ENCODE data around the gene PTK6. TPM values are rescaled to one million over a fixed set of nuclear protein-coding genes. Genes with fewer than 3 reads are reported as not detected.
"Not testable (repeated sequence)": the region's sequence is repeated elsewhere in the genome, so short reads cannot be mapped to it uniquely, and the experiment has no call there.

The PTK6 gene
- total RNA-seq, 1 donor from 2014 or later = not detected

DNA sequence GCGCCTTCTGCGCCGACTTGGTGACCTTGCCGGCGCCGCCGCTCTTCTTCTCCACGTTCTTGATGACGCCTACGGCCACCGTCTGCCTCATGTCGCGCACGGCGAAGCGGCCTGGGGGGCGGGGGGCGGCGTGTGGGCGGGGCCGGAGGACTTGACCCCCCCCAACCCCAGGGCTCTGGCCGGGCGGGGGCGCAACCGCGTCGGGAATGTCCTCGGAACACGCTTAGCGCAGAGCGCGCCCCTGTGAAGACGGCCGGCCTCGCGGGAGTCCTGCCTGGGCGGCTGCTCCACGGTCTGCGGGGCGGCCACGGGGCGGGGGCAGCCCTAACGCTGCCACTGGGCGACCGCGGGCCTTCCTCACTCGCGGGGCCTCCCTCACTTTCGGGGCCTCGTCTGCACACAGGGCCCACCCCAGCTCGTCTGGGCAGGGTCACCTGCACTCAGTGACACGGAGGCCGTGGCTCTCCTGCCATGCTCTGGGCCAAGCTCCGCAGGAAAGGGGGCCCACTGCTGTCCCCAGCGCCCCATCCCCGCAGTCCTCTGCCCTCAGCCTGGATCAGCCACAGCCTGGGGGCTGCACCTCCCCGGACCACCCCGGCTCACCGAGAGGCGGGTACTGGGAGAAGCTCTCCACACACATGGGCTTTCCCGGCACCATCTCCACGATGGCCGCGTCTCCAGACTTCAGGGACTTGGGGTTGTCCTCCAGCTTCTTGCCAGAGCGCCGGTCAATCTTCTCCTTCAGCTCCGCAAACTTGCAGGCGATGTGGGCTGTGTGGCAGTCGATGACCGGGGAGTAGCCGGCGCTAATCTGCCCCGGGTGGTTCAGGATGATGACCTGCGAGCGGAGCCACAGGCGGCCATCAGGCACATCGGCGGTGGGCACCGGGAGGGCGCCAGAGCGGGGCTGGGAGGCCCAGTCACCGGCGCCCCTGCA, 48.6 kb downstream of the PTK6 start:
- ATAC-seq = no peak
- no peak for DNase-seq

DNA sequence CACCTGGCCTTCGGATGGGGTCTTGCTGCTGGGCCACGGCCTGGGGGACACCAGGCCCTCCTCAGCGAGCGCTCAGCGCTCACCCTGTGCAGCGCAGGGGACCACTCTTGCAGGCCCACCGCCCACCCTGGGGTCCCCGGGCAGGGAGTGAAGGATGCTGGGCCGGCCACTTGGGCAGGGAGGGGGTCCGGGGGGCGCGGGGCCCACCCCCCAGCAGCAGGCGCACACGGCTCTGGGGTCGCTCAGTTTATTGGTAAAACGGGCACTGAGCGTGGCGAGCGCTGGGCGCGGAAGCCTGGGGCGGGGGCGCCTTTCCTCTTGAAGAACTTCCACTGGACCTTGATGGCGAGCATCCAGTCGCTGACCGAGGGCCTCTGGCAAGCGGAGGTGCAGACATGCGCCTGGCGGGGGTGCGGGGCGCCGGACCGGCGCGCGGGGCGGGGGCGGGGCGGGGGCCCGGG, 49.4 kb downstream of the PTK6 start:
- ATAC-seq (no peak), DNase-seq (no peak)
- intact Hi-C loops (cut with micrococcal nuclease) = no loop called here

More for the DNA sequence above, 48.6 kb downstream of the PTK6 start:
- intact Hi-C loops (cut with micrococcal nuclease) = no loop called here

DNA sequence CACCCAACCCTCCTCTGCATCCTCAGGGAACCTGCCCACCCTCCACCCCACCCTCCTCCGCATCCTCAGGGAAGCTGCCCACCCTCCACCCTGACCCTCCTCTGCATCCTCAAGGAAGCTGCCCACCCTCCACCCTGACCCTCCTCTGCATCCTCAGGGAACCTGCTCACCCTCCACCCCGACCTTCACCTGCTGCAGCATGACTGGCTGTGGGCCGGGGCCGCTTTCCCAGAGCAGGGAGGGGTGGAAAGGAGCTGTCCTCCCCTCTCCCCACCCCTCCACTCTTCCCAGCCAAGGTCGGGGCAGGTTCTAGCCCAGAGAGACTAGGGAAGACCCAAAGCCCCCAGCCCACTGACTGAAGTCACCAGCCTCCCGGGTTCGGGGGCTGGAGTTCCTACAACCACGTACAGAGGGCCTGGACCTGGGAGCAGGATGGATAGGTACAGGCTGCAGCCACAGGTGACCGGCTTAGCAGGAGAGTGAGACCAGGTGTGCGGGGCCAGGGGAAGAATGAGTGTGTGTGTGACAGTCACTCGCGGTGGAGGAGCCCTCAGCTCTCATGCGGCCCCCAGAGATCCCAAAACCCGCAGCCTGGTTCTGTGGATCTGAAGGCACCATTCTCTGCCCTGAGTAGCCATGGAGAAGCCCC, 49.9 kb downstream of the PTK6 start:
- no peak for ATAC-seq
- intact Hi-C loops (cut with micrococcal nuclease) = no loop called here
- DNase-seq = no peak

DNA sequence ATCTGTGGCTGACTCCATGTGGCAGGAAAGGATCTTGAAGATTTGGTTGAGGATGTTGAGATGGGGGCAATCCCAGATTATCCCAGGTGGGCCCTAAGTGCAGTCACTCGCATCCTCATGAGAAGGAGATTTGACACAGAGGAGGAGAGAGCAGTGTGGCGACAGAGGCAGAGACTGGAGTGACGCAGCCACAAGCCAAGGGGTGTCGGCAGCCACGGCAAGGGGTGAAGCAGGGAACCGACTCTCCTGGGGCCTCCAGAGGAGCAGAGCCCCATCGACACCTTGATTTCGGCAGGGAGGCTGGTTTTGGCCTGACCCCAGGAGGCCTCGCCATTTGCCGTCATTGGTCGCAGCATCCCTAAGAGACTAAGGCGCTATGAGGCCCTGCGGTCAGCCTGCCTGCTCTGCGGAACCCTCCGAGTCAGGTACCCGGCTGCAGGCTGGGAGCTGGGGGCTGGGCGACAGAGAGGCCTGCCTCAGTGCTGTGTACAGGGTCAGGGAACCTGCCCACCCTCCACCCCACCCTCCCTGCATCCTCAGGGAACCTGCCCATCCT, 50.8 kb downstream of the PTK6 start:
- no peak for DNase-seq
- intact Hi-C loops (cut with micrococcal nuclease) = no loop called here
- peak; percentile 0 for ATAC-seq

DNA sequence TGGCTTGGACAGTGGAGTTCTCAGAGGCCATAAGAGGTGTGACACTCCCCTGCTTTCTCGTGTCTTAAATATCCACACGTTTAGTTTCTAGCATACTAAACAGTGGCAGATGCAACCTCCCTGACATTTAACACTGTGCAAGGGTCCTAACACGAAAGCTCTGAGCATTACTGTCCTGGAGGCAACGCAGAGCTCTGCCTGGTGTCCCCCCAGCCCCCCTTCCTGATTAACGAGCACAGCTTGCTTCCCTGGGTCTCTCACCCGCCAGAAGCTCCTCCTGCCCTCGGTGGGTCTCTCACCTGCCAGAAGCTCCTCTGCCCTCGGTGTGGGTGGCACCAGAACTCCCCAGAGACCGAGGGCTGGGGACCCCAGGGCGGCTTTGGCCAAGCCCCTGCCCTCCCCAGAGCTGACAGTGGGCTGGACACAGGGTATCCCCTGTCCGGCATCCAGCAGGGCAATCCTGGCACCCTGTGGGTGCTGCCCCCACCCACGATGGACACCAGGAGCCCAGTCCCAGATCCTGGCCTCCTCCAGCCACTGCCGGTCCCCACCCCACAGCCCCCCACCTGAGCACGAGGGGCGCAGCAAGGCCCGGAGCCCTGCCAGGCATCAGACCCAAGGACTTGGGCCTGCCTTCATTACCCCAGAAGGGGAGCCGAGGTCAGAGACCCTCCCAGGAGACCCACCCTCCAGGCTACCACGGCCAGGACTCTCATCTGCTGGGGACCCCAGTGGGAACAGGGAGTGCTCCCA, 52.3 kb downstream of the PTK6 start:
- ATAC-seq = peak; percentile 0
- intact Hi-C loops (cut with micrococcal nuclease) = no loop called here

DNA sequence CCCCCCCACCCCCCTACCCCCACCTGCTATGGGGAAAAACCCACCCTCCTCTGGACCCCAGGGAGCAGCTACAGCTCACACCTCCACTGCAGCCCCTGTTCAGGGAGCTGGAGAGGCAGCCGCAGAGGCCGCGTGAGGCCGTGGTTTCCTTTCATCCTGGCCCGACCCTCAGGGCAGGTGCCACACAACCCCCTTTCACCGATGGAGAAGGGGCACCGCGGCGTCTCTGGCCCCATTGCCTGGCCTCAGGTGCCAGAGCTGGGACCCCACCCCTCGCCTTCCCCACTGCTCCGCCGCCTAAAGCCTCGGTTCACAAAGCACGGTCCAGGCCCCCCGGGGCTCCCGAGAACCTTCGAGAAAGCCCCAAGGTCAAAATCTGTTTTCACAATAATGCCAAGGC, 52.9 kb downstream of the PTK6 start:
- intact Hi-C loops (cut with micrococcal nuclease) = no loop called here
- DNase-seq (no peak), ATAC-seq (no peak)

More for the DNA sequence above, 52.3 kb downstream of the PTK6 start:
- no peak for DNase-seq

DNA sequence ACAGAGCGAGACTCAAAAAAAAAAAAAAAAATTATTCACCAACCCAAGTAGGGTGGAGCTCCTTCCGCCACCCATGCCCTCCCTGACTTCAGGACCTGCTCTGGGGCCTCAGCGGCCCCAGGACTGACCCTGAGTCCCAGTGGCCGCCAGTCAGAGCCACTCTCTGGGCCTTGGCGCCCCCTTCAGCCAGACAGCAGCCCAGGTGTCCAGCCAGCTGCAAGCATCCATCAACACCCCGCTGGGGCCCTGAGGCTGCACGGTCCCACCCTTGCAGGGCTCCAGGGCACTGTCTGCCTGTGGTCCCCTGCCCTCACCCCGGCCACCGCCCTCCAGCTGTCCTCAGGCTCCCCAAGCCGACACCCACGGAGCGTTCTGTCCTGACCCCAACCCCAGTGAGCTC, 53.3 kb downstream of the PTK6 start:
- DNase-seq = no peak
- intact Hi-C loops (cut with micrococcal nuclease) = no loop called here
- peak; percentile 7 for ATAC-seq

DNA sequence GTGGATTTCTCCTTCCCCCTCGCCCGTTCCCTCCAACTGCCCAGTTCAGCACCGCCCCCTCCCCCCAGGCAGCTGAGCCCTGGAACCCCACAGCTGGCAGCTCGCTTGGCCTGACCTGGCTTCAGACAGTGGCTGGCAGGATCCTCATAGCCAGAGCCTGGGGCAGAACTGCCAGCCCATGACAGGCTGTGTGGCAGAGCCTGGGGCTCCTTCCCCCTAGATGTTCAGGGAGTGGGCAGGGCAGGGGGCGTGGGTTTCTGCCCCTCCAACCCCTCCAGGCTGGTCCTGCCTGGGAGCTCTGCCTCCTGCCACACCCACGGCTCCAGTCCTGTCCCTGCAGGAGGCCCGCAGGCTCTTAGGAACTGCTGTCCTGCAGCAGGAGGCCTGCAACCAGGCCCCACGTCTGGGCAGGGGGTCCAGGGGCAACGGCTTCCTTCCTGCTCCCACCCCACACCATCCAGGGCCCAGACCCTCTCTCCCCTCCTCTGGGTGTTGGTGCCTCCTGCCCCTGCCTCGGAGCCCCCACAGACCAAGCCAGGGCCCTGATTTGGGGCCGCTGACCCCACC, 55.1 kb downstream of the PTK6 start:
- ATAC-seq (no peak), DNase-seq (no peak)
- intact Hi-C loops (cut with micrococcal nuclease) = no loop called here

DNA sequence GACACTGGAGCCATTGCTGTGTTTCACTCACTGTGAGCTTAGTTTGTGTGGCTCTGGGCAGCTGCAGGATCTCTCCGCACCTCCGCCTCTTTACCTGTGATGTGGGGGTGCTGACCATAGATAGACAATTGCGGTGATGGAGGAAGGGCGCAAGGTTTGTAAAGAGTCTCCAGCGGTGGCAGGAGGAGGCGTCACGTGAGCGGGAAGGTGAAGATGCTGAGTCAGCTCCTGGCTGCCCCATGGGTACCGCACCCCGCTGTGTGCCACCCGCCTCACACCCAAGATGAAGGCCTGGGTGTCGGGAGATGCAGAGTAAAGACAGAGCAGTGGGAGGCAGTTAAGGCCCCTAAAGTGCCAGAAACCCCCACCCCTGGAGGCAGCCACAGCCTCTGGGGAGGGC, 55.7 kb downstream of the PTK6 start:
- intact Hi-C loops (cut with micrococcal nuclease) = no loop called here
- ATAC-seq (no peak), DNase-seq (no peak)

DNA sequence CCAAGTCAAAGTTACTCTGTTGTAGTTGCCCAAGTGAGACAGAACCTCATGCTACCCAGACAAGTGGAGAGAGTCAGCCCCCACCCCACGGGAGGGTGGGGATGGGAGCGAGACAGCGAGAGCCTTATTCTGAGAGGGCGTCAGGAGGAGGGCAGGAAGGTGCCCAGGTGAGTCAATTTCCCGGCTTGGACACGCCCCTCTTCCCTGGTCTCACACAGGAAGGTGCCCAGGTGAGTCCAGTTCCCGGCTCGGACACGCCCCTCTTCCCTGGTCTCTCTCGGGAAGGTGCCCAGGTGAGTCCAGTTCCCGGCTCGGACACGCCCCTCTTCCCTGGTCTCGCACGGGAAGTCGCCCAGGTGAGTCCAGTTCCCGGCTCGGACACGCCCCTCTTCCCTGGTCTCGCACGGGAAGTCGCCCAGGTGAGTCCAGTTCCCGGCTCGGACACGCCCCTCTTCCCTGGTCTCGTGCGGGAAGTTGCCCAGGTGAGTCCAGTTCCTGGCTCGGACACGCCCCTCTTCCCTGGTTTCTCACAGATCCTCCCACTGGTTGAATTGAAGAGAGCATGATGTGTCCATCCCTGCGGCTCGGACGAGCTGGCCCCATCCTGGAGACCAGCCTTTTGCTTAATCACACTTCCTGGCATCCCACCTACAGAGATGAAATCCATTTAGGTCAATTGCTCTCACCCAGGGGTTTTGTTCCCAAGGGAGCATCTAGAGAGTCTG, 57.3 kb downstream of the PTK6 start:
- ATAC-seq; DNase-seq; intact Hi-C loops (cut with micrococcal nuclease): not testable (repeated sequence)

DNA sequence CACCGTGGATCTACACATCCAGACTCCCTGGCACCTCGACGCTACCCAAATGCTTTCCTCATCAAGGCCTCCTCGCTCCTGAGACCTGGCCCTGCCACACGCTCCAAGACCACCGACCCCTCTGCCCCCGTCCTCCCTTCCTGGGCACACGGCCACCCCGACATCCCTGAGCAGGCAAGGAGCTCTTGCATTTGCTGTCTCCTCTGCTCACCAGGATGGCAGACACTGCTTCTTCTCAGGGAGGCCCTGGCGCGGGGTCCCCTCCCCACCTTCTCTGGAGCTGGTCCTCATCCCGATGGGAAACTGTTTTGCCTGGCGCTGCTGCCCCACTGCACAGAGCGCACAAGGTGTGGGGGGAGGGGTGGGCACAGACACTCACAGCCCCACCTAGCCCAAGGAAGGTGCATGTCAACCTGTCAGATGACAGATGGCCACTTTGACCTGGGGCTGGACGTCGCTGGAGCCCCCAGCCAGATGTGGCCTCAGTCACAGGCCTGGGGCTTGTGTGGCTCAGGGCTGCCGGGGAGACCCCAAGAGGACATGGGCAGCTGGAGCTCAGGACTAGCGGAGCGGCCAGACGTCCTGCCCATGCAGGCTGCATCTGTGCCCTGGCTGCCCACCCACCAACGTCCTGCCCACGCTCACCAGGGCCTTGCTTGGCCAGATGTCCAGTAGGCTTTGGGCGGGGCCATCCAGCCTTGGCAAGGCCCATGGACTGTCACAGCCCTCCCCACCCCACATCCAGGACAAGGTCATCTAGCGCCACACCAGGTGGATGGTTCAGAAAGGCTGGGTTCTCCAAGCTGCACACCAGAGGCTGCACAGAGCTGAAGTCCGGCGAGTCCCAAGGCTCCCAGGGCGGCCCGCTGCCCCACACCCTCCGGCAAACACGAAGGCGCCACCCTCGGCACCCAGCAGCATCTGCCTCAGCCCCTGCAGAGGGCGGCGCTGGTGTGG, 58.6 kb downstream of the PTK6 start:
- ATAC-seq (no peak), DNase-seq (no peak)
- intact Hi-C loops (cut with micrococcal nuclease) = no loop called here

Other genes starting within 250 kb of the PTK6 start
- gene COL20A1, start 244.2 kb downstream of the PTK6 start, total RNA-seq = not detected
- 1.8 TPM for gene CHRNA4, start 176.0 kb downstream of the PTK6 start, total RNA-seq
- 0.52 TPM for gene KCNQ2, start 64.7 kb downstream of the PTK6 start, total RNA-seq
- 1,346 TPM for gene EEF1A2, start 38.3 kb downstream of the PTK6 start, total RNA-seq
- 307 TPM for gene PPDPF, start 16.6 kb downstream of the PTK6 start, total RNA-seq
- not detected for gene SRMS, start 10.4 kb upstream of the PTK6 start, total RNA-seq
- gene FNDC11, start 16.8 kb upstream of the PTK6 start, total RNA-seq = 0.15 TPM
- 13.2 TPM for gene HELZ2, start 36.9 kb upstream of the PTK6 start, total RNA-seq
- 5.9 TPM for gene GMEB2, start 89.7 kb upstream of the PTK6 start, total RNA-seq
- gene STMN3, start 116.0 kb upstream of the PTK6 start, total RNA-seq = 5.5 TPM
- gene RTEL1, start 120.9 kb upstream of the PTK6 start, total RNA-seq = 9.9 TPM
- 0.64 TPM for gene TNFRSF6B, start 159.3 kb upstream of the PTK6 start, total RNA-seq
- 46.5 TPM for gene ARFRP1, start 170.6 kb upstream of the PTK6 start, total RNA-seq
- 16.2 TPM for gene ZGPAT, start 170.7 kb upstream of the PTK6 start, total RNA-seq
- gene LIME1, start 199.3 kb upstream of the PTK6 start, total RNA-seq = 2.7 TPM
- 104 TPM for gene SLC2A4RG, start 202.4 kb upstream of the PTK6 start, total RNA-seq

All from left ventricle myocardium superior (tissue), 1 donor.